Smooth muscle cell (in vitro differentiated cells): Measurements from ENCODE around the gene KCNK4. TPM values are rescaled to one million over a fixed set of nuclear protein-coding genes. Genes with fewer than 3 reads are reported as not detected.

Experiments
- DNase-seq: peaks from one replicate; lab custom pipeline; 2025; ENCODE audit not compliant: unreplicated experiment; lab: John Stamatoyannopoulos, UW
- H2AFZ ChIP-seq: fragments of 200-600 bp; sonication (generic); 2 replicates; pipeline ENCODE4 v1.6.0; 2016; ENCODE audit warnings: antibody characterized with exemption, low read depth, mild to moderate bottlenecking
- H3F3A ChIP-seq: fragments of 200-600 bp; sonication (generic); 2 replicates; pipeline ENCODE4 v1.6.0; 2017; ENCODE audit warnings: antibody characterized with exemption, low read depth
- H3K27ac ChIP-seq: fragments of 200-600 bp; sonication (generic); 2 replicates; pipeline ENCODE4 v1.5.1; 2016; ENCODE audit warnings: low read depth, mild to moderate bottlenecking
- H3K27me3 ChIP-seq: fragments of 200-600 bp; sonication (generic); 2 replicates; pipeline ENCODE4 v1.6.1; 2016; ENCODE audit warnings: low read depth, mild to moderate bottlenecking
- H3K36me3 ChIP-seq: fragments of 200-600 bp; sonication (generic); 2 replicates; pipeline ENCODE4 v1.5.1; 2016; ENCODE audit warnings: low read depth
- H3K4me1 ChIP-seq: fragments of 200-600 bp; sonication (generic); 2 replicates; pipeline ENCODE4 v1.5.1; 2016; ENCODE audit warnings: low read depth
- H3K4me2 ChIP-seq: fragments of 200-600 bp; sonication (generic); 2 replicates; pipeline ENCODE4 v1.6.0; 2016; ENCODE audit warnings: mild to moderate bottlenecking
- H3K4me3 ChIP-seq: fragments of 200-600 bp; sonication (generic); 2 replicates; pipeline ENCODE4 v1.5.1; 2016; ENCODE audit warnings: mild to moderate bottlenecking
- H3K79me2 ChIP-seq: fragments of 200-600 bp; sonication (generic); 2 replicates; pipeline ENCODE4 v1.6.0; 2016; ENCODE audit warnings: low read depth, mild to moderate bottlenecking
- H3K9ac ChIP-seq: fragments of 200-600 bp; sonication (generic); 2 replicates; pipeline ENCODE4 v1.6.0; 2016; ENCODE audit warnings: low read depth
- H3K9me3 ChIP-seq: fragments of 200-600 bp; sonication (generic); replicated peaks from 2 replicates; pipeline ENCODE4 v1.5.1; 2016; ENCODE audit warnings: low read depth
- H4K20me1 ChIP-seq: fragments of 200-600 bp; sonication (generic); 2 replicates; pipeline ENCODE4 v1.6.0; 2016; ENCODE audit warnings: low read depth
- WGBS: methylation state at CpG from one replicate; pipeline ENCODE4 v1.1.7; 2016; ENCODE audit warnings: low lambda C conversion rate; 5-methylcytosine and 5-hydroxymethylcytosine counted together
- polyA plus RNA-seq: library from polyadenylated mRNA; unstranded; fragments of >200 nt; fragmentation: Nextera tagmentation; extraction: Ambion mirVana; gene quantifications from 2 replicates; pipeline ENCODE4 v1.2.1, GENCODE V29; 2016
- total RNA-seq: library from RNA; depleted of rRNA; stranded (reverse); fragments of >200 nt; gene quantifications from 2 replicates; pipeline ENCODE4 v1.2.3, GENCODE V29; 2014
- TF ChIP-seq, protein P1 (sequence below): fragments of 200-600 bp; sonication (generic); IDR thresholded peaks from 2 replicates; pipeline ENCODE4 v1.5.1; 2017; ENCODE audit warnings: borderline replicate concordance, mild to moderate bottlenecking, antibody characterized with exemption; ENCODE audit not compliant: insufficient read depth, poor library complexity, severe bottlenecking

KCNK4 gene
- total and polyA plus RNA-seq, 2 experiments from 2014 or later, result not detected

DNA sequence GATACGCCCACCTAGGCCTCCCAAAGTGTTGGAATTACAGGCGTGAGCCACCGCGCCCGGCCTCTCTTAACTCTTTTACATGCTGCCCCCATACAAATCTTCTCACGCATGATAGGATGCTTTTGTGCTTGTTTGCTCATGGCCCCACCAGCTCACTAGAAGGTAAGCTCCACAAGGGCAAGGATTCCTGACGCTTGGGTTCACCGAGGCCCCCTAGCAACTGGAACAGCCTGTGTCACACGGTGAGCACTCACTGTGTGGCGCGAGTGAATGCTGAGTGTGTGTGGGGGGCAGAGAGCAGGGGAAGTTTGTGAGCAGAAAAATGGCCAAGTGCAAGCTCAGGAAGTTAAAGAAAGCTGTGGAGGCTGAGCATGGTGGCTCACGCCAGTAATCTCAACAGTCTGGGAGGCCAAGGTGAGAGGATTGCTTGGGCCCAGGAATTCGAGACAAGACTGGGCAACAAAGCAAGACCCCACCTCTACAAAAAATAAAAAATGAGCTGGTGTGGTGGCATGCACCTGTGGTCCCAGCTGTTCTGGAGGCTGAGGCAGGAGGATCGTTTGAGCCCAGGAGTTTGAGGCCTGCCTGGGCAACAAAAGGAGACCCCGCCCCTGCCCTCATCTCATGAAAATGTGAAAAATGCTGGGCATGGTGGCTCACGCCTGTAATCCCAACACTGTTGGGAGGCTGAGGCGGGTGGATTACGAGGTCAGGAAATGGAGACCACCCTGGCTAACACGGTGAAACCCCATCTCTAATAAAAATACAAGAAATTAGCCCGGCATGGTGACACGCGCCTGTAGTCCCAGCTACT lies 8.9 kb upstream of the KCNK4 start:
- H3K4me1 ChIP-seq, result peaks cover 11% of the 10 kb centered on the region
- peaks cover 15% of the 10 kb centered on the region for H3K79me2 ChIP-seq
- H3F3A ChIP-seq, result no peaks in the 10 kb centered on the region
- DNase-seq, result no peak
- no peak overlapping the region for H3K4me2 ChIP-seq
- TF ChIP-seq, protein P1, sequence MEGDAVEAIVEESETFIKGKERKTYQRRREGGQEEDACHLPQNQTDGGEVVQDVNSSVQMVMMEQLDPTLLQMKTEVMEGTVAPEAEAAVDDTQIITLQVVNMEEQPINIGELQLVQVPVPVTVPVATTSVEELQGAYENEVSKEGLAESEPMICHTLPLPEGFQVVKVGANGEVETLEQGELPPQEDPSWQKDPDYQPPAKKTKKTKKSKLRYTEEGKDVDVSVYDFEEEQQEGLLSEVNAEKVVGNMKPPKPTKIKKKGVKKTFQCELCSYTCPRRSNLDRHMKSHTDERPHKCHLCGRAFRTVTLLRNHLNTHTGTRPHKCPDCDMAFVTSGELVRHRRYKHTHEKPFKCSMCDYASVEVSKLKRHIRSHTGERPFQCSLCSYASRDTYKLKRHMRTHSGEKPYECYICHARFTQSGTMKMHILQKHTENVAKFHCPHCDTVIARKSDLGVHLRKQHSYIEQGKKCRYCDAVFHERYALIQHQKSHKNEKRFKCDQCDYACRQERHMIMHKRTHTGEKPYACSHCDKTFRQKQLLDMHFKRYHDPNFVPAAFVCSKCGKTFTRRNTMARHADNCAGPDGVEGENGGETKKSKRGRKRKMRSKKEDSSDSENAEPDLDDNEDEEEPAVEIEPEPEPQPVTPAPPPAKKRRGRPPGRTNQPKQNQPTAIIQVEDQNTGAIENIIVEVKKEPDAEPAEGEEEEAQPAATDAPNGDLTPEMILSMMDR, result no peak
- no peak overlapping the region for H2AFZ ChIP-seq
- WGBS, result 96% methylated on average over 22 of the region's 22 CpGs
- H4K20me1 ChIP-seq, result no peaks in the 10 kb centered on the region
- no peaks in the 10 kb centered on the region for H3K9me3 ChIP-seq
- no peak overlapping the region for H3K4me3 ChIP-seq
- H3K9ac ChIP-seq, result no peak overlapping the region
- H3K27me3 ChIP-seq, result no peaks in the 10 kb centered on the region
- no peak overlapping the region for H3K27ac ChIP-seq
- H3K36me3 ChIP-seq, result no peaks in the 10 kb centered on the region

DNA sequence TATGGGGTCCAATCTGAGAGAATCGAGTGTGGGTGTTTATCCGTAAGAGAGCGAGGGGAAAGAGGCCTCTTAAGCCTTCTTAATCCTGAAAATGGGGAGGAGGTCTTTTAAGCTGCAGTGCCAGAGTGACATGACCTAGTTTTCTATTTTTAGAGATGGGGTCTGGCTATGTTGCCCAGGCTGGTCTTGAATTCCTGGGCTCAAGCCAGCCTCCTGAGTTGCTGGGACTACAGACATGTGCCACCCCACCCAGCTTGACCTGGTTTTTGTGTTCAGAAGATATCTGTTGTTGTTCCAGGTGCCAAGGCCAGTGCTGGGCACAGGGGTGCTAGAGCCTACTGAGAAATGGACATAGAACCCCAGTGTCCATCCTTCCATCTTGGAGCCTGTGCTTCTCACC lies 8.0 kb upstream of the KCNK4 start:
- Histone ChIP-seq H3K4me1 (peaks cover 11% of the 10 kb centered on the region), H3K27me3 (no peaks in the 10 kb centered on the region), H3K4me3 (no peak overlapping the region), H3F3A (no peaks in the 10 kb centered on the region), H3K9ac (no peak overlapping the region), H3K4me2 (peak overlapping the region; percentile 91), H4K20me1 (no peaks in the 10 kb centered on the region), H2AFZ (no peak overlapping the region), H3K27ac (no peak overlapping the region), H3K9me3 (no peaks in the 10 kb centered on the region), H3K79me2 (peaks cover 15% of the 10 kb centered on the region), H3K36me3 (no peaks in the 10 kb centered on the region)
- DNase-seq, result no peak
- TF ChIP-seq, protein P1, result no peak
- 91% methylated on average over 3 of the region's 3 CpGs for WGBS

DNA sequence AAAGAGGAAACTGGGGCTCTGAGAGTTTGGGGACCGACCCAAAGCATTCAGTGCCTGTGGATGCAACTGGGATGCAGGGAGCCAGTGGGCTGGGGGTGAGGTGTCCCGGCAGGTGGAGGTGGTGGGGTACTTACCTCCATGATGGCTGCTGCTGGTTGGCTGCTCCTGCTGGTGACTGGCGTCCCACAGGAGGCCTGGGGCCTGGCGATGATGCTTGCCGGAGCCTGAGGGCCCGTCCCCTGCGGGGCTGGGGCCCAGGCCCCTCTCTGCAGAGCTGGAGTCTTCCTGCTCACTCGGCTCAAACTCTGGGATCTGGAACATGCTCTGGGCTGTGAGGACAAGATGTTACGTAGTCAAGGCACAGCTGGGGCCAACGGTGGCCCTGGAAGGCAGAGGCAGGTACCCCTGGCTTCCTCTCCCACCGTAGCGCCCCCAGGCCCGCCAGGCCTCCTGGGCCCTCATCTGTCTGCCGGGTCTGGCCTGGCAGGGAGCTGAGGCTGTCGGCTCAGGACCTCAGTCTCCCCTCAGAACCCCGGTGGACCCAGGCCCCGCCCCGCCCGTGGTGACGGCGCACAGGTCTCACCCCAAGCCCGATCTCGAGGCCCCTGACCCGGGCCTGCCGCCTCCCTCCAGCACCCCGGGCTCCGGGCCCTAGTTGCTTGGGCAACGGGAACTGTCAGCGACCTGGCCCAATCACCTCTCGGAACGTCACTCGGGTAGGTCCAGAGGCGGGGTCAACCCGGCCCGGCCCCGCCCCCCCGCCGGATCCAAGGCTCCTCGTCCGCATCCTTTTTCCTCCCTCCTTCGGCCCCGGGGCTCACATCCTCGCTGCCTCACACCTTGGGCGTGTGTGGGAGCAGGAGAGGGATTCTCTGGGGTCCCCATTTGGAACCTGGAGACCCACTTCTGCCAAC lies 6.8 kb upstream of the KCNK4 start, which contains the start of gene BAD:
Gene BAD (minus strand): TSS at position 618 of the 914 bp plus-strand sequence. CDS start 297 bp downstream, at position 321.
- Histone ChIP-seq H2AFZ (peak within 1 kb of the TSS; percentile 73), H3K9me3 (no peaks in the 10 kb centered on the region), H4K20me1 (no peaks in the 10 kb centered on the region), H3K4me1 (peaks cover 11% of the 10 kb centered on the region), H3K9ac (peak within 1 kb of the TSS; percentile 93), H3K36me3 (no peaks in the 10 kb centered on the region), H3K4me3 (peak within 1 kb of the TSS; percentile 92), H3K27me3 (no peaks in the 10 kb centered on the region), H3F3A (no peaks in the 10 kb centered on the region), H3K79me2 (peaks cover 15% of the 10 kb centered on the region), H3K4me2 (peak within 1 kb of the TSS; percentile 91), H3K27ac (peak within 1 kb of the TSS; percentile 91)
- peak; percentile 84 for DNase-seq
- TF ChIP-seq, protein P1, result no peak
- 8% methylated on average over 25 of the region's 44 CpGs for WGBS
